NT2/D1 (cell line): ENCODE data around the gene RGMA.
A peak's percentile ranks its signal among the peaks of the same experiment; 100 is the strongest.
"Not testable (repeated sequence)": the region's sequence is repeated elsewhere in the genome, so short reads cannot be mapped to it uniquely, and the experiment has no call there.

Source experiments
- DNase-seq: peaks from one replicate; pipeline ENCODE4 v3.0.0-alpha.2; 2011; ENCODE audit warnings: low read depth, low spot score
- H3K27me3 ChIP-seq: 2 replicates; pipeline ENCODE4 v1.6.0; 2011; ENCODE audit warnings: mild to moderate bottlenecking; ENCODE audit not compliant: insufficient read length, insufficient read depth
- H3K36me3 ChIP-seq: 2 replicates; pipeline ENCODE4 v1.6.1; 2011; ENCODE audit warnings: mild to moderate bottlenecking, low read length, mixed read lengths; ENCODE audit not compliant: insufficient read depth, insufficient read length
- H3K4me1 ChIP-seq: 2 replicates; pipeline ENCODE4 v1.5.1; 2011; ENCODE audit not compliant: insufficient read depth, insufficient read length
- H3K4me3 ChIP-seq: 2 replicates; pipeline ENCODE4 v1.5.1; 2011; ENCODE audit warnings: low read depth; ENCODE audit not compliant: insufficient read length
- H3K9ac ChIP-seq: 2 replicates; pipeline ENCODE4 v1.6.0; 2011; ENCODE audit warnings: low read depth; ENCODE audit not compliant: insufficient read length
- H3K9me3 ChIP-seq: 2 replicates; pipeline ENCODE4 v1.5.1; 2011; ENCODE audit warnings: mild to moderate bottlenecking, low read length; ENCODE audit not compliant: insufficient read depth
- SUZ12 ChIP-seq: IDR thresholded peaks from 2 replicates; pipeline ENCODE4 v1.6.1; 2011; ENCODE audit not compliant: insufficient read length, insufficient read depth; ENCODE audit errors: extremely low read depth
- YY1 ChIP-seq: IDR thresholded peaks from 2 replicates; pipeline ENCODE4 v1.6.1; 2011; ENCODE audit not compliant: insufficient read length, insufficient read depth
- ZNF274 ChIP-seq: IDR thresholded peaks from 2 replicates; pipeline ENCODE4 v1.6.1; 2011; ENCODE audit warnings: mild to moderate bottlenecking, low read depth, low read length

RGMA gene

GRCh38 chr15:93066834-93067648, 22.0 kb downstream of the RGMA start:
- no peaks in the 10 kb centered on the region for H3K27me3 ChIP-seq
- H3K9ac ChIP-seq, result no peak overlapping the region
- H3K4me3 ChIP-seq, result no peak overlapping the region
- H3K36me3 ChIP-seq, result peaks cover 40% of the 10 kb centered on the region
- peaks cover 28% of the 10 kb centered on the region for H3K4me1 ChIP-seq
- no peak for DNase-seq
- no peaks in the 10 kb centered on the region for H3K9me3 ChIP-seq
- no peak for TF ChIP-seq YY1
- TF ChIP-seq SUZ12, result no peak
- no peak for TF ChIP-seq ZNF274

DNA sequence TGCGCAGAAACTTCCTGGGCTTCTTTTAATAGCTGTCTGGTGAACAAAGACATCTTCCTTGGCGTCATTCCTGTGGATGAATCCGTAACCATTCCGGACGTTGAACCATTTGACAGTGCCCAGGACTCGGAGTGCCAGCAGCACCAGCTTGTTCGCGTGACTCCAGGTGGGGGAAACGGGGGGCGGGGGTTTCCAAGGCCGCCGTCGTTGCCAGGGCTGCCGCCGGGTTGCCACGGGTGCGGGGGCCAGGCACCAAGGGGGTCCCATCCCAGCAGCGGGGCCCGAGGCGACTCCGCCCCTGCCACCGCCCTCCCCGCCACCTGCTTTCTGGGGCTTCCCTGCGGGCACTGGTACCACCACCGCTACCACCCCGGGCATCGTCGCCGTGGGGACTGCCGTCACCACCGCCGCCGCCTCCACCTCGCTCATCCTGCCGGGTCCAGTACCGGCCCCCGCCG, 22.8 kb downstream of the RGMA start:
- Histone ChIP-seq H3K36me3 (peaks cover 40% of the 10 kb centered on the region), H3K9me3 (no peaks in the 10 kb centered on the region), H3K9ac (no peak overlapping the region), H3K4me1 (peaks cover 28% of the 10 kb centered on the region), H3K4me3 (no peak overlapping the region), H3K27me3 (no peaks in the 10 kb centered on the region)
- DNase-seq, result no peak
- TF ChIP-seq YY1, result no peak

DNA sequence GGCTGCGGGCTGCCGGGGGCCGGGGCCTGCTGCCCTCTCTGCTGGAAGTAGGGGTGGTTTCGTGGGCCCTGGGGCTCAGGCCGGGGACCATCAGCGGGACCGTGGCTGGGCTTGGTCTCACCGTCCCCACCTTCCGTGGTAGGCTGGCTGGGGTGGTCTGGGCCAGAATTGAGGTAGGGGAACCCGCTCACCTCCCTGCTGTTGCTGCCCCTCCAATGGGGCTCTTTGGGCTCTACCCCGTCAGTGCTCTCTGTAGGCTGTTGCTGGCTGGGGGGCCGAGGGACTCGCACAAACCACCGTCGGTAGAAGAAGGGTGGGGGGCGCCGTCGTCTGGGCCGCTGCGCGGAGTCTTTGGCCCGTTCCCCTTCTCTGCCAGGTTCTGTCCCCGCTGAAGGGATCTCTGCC, 23.4 kb downstream of the RGMA start:
- no peaks in the 10 kb centered on the region for H3K9me3 ChIP-seq

DNA sequence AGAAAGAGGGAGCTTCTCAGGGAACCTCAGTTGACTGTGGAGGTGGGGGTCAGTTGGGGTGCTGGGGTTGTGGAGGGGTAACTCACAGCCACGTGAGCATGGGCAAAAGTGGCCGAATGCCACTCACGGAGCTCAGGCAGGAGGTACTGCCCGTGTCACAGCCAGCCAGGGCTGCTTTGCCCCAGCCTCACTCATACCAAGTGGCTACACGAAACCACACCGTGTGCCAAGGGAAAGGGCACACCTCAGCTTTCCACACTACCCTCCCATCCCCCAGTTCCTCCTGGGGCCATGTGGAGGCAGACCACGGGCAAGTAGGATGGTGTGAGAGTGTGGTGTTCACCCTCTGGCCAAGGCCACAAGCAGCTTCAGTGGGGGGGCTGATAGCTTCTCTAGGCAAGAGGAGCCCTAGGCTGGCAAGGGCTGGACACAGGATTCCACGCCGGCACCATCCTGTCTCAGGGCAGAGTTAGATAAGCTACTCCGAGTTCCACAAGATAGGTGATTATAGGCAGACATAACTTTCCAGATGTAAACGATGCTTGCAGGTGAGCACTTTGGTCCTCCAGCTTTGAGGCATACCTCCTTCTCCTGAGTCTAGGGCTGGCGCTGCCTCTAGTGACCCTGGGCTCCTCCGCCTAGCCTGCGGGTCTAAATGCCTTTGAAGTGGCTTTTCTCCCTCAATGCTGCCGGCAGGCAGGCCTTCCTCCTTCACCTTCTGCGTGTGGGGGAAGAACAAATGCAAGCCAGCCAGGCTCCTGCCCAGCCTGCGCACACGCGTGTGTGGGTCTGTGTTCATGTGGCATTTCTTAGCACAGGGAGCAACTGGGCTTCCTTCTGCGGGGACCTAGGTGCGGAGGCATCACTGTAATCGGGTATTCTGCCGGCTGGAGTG, 25.0 kb downstream of the RGMA start:
- DNase-seq, result no peak
- no peak overlapping the region for H3K4me3 ChIP-seq
- TF ChIP-seq YY1 (no peak), SUZ12 (no peak), ZNF274 (no peak)
- no peaks in the 10 kb centered on the region for H3K9me3 ChIP-seq
- H3K4me1 ChIP-seq, result peaks cover 25% of the 10 kb centered on the region
- peaks cover 32% of the 10 kb centered on the region for H3K36me3 ChIP-seq
- no peaks in the 10 kb centered on the region for H3K27me3 ChIP-seq
- peak overlapping the region; percentile 51 for H3K9ac ChIP-seq

More for the DNA sequence above, 23.4 kb downstream of the RGMA start:
- H3K4me1 ChIP-seq, result peaks cover 31% of the 10 kb centered on the region
- peaks cover 40% of the 10 kb centered on the region for H3K36me3 ChIP-seq
- no peak for DNase-seq
- no peaks in the 10 kb centered on the region for H3K27me3 ChIP-seq
- H3K4me3 ChIP-seq, result no peak overlapping the region
- no peak for TF ChIP-seq ZNF274
- no peak overlapping the region for H3K9ac ChIP-seq

- peak overlapping the region; percentile 57 for H3K9ac ChIP-seq
- H3K9me3 ChIP-seq, result no peaks in the 10 kb centered on the region
- no peak for DNase-seq
- H3K4me3 ChIP-seq, result no peak overlapping the region
- no peaks in the 10 kb centered on the region for H3K27me3 ChIP-seq
- H3K4me1 ChIP-seq, result peaks cover 21% of the 10 kb centered on the region
- peaks cover 27% of the 10 kb centered on the region for H3K36me3 ChIP-seq
- TF ChIP-seq ZNF274 (no peak), SUZ12 (no peak), YY1 (no peak)
Measured at GRCh38 chr15:93063262-93063671, 25.7 kb downstream of the RGMA start.

GRCh38 chr15:93062628-93063261, 26.3 kb downstream of the RGMA start:
- Histone ChIP-seq H3K4me1 (peaks cover 19% of the 10 kb centered on the region), H3K36me3 (peaks cover 27% of the 10 kb centered on the region), H3K9ac (peak overlapping the region; percentile 57)
- not testable (repeated sequence) for DNase-seq, H3K4me3 ChIP-seq, H3K9me3 ChIP-seq, H3K27me3 ChIP-seq
